Chondrocyte (in vitro differentiated cells): ENCODE data around the gene OBSL1. TPM values are rescaled to one million over a fixed set of nuclear protein-coding genes. Genes with fewer than 3 reads are reported as not detected.

Source experiments
- DNase-seq: peaks from one replicate; pipeline ENCODE4 v3.0.0; 2021; ENCODE audit warnings: mixed read lengths, low spot score
- H3K27ac Mint-ChIP-seq: one replicate; pipeline ENCODE4 v1.8.0; 2021; ENCODE audit warnings: mild to moderate bottlenecking, moderate library complexity, mixed read lengths; ENCODE audit not compliant: unreplicated experiment
- H3K27me3 Mint-ChIP-seq: 2 replicates; pipeline ENCODE4 v1.8.0; 2021; ENCODE audit warnings: low read depth, mixed read lengths
- H3K36me3 Mint-ChIP-seq: 2 replicates; pipeline ENCODE4 v1.8.0; 2021; ENCODE audit warnings: low read depth, mixed read lengths
- H3K4me1 Mint-ChIP-seq: 2 replicates; pipeline ENCODE4 v1.8.0; 2021; ENCODE audit warnings: low read depth, mild to moderate bottlenecking, mixed read lengths
- H3K4me3 Mint-ChIP-seq: one replicate; pipeline ENCODE4 v1.8.0; 2021; ENCODE audit warnings: mild to moderate bottlenecking, moderate library complexity, mixed read lengths; ENCODE audit not compliant: unreplicated experiment
- H3K9me3 Mint-ChIP-seq: 2 replicates; pipeline ENCODE4 v1.8.0; 2021; ENCODE audit warnings: low read depth, mixed read lengths
- total RNA-seq: library from RNA; stranded (reverse); gene quantifications from 3 replicates; pipeline ENCODE4 v1.2.1, GENCODE V29; 2021
- TF ChIP-seq, protein P1 (sequence below): fragments of 200-600 bp; sonication (generic); IDR thresholded peaks from 2 replicates; pipeline ENCODE4 v1.5.0; 2021; ENCODE audit warnings: antibody characterized with exemption, mild to moderate bottlenecking, moderate library complexity

The OBSL1 gene
- total RNA-seq, 1 donor from 2014 or later: 111 TPM

DNA sequence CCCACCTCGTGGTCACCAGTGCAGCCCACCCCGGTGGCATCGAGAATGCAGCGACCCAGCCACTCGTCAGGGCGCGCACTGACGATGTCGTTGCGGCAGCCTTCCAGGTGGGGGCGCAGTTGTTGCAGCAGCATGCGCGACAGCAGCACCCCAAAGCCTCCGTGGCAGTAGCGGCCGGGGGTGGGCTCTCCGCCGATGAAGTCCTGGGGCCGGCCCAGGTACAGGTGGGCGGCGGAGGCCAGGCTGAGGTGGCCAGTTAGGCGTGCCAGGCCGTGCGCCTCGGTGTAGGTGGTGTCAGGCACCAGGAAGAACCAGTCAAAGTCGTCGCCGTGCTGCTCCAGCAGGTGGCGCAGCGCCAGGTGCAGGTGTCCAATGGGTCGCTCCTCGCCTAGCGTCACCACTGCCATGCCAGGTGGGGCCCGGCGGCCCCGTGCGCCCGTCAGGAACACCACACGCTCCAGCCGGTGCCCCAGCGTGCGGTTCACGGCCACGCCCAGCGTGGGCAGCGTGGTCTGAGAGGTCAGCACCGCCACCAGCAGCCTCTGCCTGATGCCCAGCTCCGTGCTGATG lies 29.6 kb downstream of the OBSL1 start:
- no peaks in the 10 kb centered on the region for H3K27me3 Mint-ChIP-seq
- H3K27ac Mint-ChIP-seq: peak overlapping the region; percentile 86
- peaks cover 38% of the 10 kb centered on the region for H3K4me1 Mint-ChIP-seq
- H3K36me3 Mint-ChIP-seq: peaks cover 15% of the 10 kb centered on the region
- peak overlapping the region; percentile 91 for H3K4me3 Mint-ChIP-seq
- DNase-seq: no peak
- no peaks in the 10 kb centered on the region for H3K9me3 Mint-ChIP-seq
- TF ChIP-seq, protein P1, sequence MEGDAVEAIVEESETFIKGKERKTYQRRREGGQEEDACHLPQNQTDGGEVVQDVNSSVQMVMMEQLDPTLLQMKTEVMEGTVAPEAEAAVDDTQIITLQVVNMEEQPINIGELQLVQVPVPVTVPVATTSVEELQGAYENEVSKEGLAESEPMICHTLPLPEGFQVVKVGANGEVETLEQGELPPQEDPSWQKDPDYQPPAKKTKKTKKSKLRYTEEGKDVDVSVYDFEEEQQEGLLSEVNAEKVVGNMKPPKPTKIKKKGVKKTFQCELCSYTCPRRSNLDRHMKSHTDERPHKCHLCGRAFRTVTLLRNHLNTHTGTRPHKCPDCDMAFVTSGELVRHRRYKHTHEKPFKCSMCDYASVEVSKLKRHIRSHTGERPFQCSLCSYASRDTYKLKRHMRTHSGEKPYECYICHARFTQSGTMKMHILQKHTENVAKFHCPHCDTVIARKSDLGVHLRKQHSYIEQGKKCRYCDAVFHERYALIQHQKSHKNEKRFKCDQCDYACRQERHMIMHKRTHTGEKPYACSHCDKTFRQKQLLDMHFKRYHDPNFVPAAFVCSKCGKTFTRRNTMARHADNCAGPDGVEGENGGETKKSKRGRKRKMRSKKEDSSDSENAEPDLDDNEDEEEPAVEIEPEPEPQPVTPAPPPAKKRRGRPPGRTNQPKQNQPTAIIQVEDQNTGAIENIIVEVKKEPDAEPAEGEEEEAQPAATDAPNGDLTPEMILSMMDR: peak; percentile 100

DNA sequence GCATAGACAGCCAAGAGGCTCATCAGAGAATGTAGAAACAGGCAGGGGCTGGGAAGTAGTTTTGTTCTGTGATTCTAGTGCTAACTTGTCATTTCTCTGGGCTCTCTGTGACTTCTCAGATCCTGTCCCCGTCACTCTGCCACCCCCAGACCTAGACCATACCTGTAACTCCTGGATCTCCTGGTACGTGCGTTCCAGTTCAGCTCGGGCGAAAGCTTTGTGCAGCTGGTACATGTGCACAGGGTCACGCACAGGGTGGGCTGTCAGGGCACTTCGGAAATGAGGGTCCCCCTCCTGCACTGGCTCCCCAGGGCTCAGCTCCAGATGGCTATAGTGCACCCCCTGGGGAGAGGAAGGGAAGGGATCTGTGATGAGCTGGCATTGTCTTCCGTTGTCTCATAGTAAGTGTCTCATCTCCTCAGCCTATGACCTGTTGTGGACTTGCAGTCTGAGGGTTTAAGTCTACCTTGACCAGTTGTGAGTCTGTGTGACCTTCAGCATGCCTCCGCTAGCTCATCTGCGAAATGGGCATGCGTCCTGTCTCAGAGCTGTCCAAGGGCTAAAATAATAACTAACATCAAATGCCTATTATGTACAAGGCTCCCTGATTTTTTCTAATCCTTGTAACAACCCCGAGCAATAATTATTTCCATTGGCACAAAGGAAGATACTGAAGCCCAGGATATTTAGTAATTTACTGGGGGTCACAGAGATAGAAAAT lies 30.4 kb downstream of the OBSL1 start:
- Mint-ChIP-seq H3K36me3 (peaks cover 15% of the 10 kb centered on the region), H3K27me3 (no peaks in the 10 kb centered on the region), H3K4me1 (peaks cover 38% of the 10 kb centered on the region), H3K27ac (no peak overlapping the region), H3K4me3 (no peak overlapping the region), H3K9me3 (no peaks in the 10 kb centered on the region)
- DNase-seq: no peak
- TF ChIP-seq, protein P1: no peak

DNA sequence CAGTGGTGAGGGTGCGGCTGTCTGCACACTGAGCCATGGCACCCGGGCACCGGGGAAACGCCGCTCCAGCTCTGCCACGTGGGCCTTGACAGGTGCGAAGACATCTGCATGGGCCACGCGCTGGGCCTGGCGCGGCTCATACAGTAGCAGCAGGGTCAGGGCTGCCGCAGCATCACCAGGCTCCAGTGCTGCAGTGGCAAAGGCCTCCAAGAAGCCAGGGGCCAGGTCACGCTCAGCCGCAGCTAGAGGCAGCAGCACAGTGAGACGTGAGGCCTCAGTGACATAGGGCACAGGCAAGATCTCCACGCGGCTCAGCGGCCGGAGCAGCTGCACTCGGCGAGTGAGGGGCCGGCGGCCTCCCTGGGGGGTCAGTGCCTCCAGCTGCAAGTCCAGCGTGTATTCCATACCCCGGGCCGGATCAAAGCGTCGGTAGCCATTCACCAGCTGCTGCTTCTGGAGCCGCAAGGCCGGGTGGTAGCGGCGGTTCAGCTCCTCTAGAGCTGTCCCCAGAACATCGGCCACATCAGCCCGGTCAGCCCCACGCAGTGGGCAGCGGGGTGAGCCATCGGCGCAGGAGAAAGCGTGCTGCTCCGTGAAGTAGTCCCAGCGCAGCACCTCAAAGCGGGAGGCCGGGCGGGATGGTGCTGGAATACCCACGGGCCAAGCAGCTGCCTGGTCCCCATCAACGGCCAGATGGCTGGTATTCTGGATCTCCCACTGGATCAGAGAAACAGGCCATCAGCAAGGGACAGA lies 31.2 kb downstream of the OBSL1 start:
- H3K4me1 Mint-ChIP-seq: peaks cover 38% of the 10 kb centered on the region
- DNase-seq: no peak
- no peaks in the 10 kb centered on the region for H3K9me3 Mint-ChIP-seq
- no peak overlapping the region for H3K27ac Mint-ChIP-seq
- no peak overlapping the region for H3K4me3 Mint-ChIP-seq
- no peaks in the 10 kb centered on the region for H3K27me3 Mint-ChIP-seq
- TF ChIP-seq, protein P1: no peak
- peaks cover 15% of the 10 kb centered on the region for H3K36me3 Mint-ChIP-seq

DNA sequence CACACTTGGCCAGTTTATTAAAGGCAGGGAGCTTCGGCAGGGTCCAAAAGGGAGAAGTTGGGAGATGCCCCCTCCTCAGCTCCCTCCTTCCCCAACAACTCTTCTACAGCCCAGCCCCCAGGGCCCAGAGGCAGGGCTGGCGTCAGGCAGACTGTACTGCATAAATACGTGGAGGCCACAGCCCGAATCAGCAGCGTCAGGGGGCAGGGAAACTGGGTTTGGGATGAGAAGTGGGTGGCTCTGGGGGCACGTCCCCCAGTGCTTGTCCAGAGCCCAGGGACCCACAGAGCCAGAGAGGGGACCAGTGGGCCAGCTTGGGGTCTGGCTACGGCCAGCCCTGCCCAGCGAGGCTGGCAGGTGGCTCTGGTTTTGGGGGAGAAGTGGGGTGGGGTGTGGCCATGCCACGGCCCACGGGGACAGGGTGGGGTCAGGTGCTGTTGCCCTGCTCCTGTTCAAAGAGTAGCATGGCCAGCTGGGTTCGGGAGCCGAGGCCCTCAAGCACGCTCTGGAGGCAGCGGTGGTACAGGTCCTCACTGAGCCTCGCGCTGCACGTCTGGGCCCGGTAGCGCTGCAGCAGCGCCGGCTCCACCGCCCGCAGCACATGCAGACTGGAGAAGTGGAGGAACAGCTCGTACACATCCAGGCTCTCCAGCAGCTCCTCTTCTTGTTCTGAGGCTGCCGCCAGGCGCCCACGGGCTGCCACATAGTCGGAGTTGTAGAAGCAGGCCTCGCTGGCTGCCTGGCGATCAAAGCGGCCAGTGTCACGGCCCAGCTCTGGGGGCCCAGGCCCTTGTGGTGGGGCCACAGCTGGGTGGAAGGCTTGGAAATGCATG lies 32.2 kb downstream of the OBSL1 start:
- Mint-ChIP-seq H3K4me3 (peak overlapping the region; percentile 9), H3K36me3 (peaks cover 15% of the 10 kb centered on the region), H3K27ac (no peak overlapping the region), H3K27me3 (no peaks in the 10 kb centered on the region), H3K4me1 (peaks cover 30% of the 10 kb centered on the region), H3K9me3 (no peaks in the 10 kb centered on the region)
- no peak for DNase-seq
- TF ChIP-seq, protein P1: no peak
